Measurements from ENCODE around the gene PITX1.

DNA sequence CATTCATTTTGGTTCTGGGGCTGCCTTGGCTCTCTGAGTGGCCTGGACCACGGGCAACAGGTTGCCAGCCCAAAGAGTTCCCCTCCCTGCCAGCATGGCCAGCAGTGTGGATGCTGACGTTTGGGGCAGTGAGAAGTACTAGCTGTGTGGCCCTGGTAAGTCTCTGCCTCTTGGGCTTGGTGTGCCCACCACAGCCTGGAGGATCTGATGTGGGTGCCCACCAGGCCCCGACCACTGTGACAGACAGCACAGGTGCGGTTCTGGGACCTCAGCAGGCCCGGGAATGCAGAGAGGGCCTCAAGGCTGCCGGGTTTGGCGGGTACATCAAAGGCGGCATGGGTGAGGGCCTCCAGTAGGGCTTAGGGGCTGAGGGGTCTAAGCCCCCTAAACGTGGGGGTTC lies 33.6 kb upstream of the PITX1 start:
- TF ChIP-seq, protein P1, sequence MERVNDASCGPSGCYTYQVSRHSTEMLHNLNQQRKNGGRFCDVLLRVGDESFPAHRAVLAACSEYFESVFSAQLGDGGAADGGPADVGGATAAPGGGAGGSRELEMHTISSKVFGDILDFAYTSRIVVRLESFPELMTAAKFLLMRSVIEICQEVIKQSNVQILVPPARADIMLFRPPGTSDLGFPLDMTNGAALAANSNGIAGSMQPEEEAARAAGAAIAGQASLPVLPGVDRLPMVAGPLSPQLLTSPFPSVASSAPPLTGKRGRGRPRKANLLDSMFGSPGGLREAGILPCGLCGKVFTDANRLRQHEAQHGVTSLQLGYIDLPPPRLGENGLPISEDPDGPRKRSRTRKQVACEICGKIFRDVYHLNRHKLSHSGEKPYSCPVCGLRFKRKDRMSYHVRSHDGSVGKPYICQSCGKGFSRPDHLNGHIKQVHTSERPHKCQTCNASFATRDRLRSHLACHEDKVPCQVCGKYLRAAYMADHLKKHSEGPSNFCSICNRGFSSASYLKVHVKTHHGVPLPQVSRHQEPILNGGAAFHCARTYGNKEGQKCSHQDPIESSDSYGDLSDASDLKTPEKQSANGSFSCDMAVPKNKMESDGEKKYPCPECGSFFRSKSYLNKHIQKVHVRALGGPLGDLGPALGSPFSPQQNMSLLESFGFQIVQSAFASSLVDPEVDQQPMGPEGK (CRISPR knock-in tag; IDR thresholded peaks at IDR 0.05; ENCODE audit: borderline replicate concordance): no peak
- TF ChIP-seq CSDC2 (CRISPR knock-in tag; IDR thresholded peaks at IDR 0.05): no peak
- no peak for TF ChIP-seq ZFP3 (CRISPR knock-in tag; IDR thresholded peaks at IDR 0.05)
- no peak for TF ChIP-seq ZFP30 (CRISPR knock-in tag; IDR thresholded peaks at IDR 0.05)
- TF ChIP-seq TCF4 (CRISPR knock-in tag; IDR thresholded peaks at IDR 0.05; ENCODE audit: borderline replicate concordance): no peak
- TF ChIP-seq GLIS3 (CRISPR knock-in tag; IDR thresholded peaks at IDR 0.05): no peak
- TF ChIP-seq ZC3H10 (CRISPR knock-in tag; IDR thresholded peaks at IDR 0.05): no peak
- TF ChIP-seq, protein P2, sequence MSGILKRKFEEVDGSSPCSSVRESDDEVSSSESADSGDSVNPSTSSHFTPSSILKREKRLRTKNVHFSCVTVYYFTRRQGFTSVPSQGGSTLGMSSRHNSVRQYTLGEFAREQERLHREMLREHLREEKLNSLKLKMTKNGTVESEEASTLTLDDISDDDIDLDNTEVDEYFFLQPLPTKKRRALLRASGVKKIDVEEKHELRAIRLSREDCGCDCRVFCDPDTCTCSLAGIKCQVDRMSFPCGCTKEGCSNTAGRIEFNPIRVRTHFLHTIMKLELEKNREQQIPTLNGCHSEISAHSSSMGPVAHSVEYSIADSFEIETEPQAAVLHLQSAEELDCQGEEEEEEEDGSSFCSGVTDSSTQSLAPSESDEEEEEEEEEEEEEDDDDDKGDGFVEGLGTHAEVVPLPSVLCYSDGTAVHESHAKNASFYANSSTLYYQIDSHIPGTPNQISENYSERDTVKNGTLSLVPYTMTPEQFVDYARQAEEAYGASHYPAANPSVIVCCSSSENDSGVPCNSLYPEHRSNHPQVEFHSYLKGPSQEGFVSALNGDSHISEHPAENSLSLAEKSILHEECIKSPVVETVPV (CRISPR knock-in tag; IDR thresholded peaks at IDR 0.05): no peak
